Stimulated activated CD8-positive, alpha-beta memory T cell treated with anti-CD3 and anti-CD28 coated beads, Interleukin-12 subunit alpha, Interleukin-12 subunit beta, amount 100 ng/mL, for 1 hour (primary cell): ENCODE data around the gene F3.

Source experiments
- DNase-seq: peaks from one replicate; pipeline ENCODE4 v3.0.0-alpha.2; 2020; ENCODE audit warnings: low read depth

F3 gene

DNA sequence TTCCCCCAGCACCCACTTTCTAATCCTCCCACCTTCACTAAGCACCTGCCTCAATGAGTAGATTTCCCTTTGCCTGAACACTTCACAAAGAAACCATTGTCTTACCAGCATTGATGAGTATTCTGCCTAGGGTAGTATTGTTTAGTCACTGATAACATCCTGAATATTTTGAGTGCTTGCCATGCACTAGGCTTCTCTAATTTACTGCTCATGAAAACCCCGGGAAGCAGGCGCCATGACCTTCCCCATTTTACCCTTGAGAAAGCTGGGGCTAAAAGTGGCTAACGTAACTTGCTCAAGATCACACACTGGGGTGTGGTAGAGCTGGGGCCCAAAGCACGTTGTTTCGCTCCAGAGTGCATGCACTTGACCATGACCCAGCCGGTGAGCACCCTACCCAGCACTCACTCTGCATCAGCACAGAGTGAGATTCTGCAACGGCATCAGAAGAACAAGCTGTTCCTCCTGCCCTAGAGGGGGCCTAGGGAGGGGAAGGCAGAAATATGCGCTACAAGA lies 10.6 kb upstream of the F3 start:
- DNase-seq, result no peak

GRCh38 chr1:94551449-94551848 lies 9.9 kb upstream of the F3 start:
- no peak for DNase-seq

- DNase-seq, result no peak
These were observed 9.3 kb upstream of the F3 start for GRCh38 chr1:94550800-94551241.

DNA sequence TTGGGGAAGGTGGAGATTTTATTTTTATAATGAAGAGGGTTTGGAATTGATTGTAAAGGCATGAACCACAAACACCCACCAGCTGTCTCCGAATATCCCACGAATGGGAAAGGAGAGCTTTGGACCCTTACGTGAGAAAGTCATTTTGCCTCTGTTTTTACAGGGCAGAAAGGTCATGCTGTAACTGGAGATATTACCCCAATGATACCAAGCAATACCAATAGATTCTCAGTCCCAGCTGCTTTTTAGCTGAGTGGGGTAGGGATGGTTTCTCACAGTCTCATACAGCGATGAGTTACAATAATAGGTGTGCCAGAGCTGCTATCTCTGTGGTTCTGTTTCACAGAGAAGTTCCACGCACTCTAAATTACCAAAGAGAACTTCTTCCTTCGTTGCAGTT lies 8.8 kb upstream of the F3 start:
- no peak for DNase-seq

- DNase-seq, result no peak
These were observed 8.1 kb upstream of the F3 start for GRCh38 chr1:94549706-94550105.

GRCh38 chr1:94544706-94545490 lies 3.3 kb upstream of the F3 start:
- no peak for DNase-seq

DNA sequence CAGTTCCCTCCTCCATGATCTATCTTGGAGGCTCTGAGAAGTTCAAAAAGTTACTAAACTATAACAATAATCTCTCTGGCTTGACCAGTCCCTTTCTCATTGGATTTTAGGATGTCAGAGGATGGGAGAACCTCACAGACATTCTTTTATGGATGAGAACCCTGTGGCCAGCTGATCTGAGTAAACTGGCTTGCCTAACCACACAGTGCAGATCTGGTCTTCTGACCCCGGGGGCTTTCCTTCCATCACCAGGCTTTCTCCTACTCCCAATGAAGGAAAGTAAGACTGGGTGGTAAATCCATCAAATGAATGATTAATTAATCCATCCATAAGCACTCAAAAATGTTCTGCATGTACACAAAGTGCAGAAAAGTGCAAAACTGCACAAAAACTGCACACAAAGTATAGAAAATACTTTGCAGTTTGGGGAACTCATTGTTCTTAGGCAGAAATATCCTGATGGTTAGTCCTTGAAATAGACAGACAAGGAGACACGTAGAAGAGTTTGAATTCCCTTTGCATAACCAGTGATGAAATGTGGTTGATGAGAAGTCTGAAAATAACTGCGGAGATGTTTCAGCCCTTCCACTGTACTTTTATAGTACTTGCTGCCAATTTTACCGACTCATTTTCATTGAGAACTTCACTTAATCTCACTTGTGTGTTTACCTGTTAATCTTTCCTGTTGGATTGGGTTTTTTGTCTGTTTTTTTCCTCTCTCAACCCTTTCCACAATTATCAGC lies 2.5 kb upstream of the F3 start:
- DNase-seq, result no peak

- DNase-seq, result no peak
These were observed 1.4 kb upstream of the F3 start for GRCh38 chr1:94543001-94543400.

DNA sequence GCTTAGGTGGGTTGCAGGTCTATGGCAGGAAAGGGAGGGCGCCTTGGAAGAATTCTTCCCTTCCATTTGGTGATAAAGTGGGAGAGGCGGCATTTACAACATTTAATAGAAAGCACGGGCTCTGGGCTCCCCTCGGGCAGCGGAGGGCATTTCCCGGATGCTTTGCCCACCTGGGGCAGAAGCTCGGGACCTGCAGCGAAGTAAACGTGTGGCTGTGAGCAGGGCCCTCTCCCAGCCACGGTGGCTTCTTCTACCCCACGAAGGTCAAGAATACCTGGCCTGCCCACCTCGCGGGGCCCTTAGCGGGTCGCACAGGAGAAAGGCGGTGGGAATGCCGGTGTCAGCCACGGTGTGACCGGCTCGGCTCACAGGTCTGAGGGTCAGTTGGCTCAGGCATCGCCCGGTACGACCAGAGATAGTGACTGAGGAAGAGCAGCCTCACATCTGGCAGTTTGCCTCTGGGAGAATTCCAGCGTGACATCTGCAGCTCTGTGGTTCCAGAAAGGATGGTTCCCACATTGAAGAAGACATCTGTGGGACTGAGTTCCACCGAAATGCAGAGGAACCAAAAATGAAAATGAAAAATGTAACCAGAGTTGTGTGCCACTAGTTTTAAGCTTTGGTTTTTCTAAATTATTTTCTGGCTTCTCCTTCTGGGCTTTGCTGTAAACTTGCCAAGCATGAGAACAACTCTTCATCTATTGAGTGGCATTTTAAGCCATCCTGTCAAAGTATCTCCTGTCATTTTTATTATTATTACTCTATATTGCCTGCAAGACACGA lies 720 bp upstream of the F3 start:
- no peak for DNase-seq

DNA sequence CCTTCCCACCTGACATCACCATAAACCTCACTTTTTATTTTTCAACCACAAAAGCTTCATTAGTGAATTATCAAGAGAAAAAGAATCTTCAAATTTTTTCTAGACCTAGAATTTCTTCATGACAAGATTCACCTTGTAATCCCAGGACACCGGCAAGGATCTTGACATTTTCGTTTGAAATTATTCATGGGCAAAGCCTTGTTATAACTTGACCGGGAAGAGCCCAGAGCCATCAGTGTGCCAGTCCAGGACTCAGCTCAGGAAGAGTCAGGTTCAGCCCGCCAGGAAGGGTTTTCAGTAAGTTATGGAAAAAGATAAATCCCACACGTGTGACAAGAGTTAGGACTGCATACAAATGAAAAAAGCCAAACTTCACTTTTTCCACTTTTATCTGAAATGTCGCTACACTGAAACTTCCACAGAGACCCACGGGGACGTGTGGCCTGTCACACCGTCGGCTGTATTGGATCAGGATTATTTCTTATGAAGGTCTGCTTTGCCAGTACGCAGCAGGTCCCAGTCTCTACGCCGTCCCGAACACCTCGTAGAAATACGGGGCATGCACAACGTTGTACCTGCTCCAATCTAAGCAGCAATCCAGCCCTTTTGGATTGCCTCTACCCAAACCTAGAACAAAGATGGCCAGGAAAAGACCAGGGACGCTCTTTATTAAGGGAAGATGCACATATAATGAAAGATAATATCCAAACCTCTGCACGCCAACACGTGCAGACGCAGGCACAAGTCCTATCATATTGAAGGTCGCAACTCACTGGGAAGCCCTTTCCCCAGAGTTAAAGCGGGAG lies 916 bp downstream of the F3 start:
- no peak for DNase-seq

GRCh38 chr1:94539496-94539895 lies 2.1 kb downstream of the F3 start:
- no peak for DNase-seq

GRCh38 chr1:94538243-94538827 lies 3.2 kb downstream of the F3 start:
- DNase-seq, result no peak

DNA sequence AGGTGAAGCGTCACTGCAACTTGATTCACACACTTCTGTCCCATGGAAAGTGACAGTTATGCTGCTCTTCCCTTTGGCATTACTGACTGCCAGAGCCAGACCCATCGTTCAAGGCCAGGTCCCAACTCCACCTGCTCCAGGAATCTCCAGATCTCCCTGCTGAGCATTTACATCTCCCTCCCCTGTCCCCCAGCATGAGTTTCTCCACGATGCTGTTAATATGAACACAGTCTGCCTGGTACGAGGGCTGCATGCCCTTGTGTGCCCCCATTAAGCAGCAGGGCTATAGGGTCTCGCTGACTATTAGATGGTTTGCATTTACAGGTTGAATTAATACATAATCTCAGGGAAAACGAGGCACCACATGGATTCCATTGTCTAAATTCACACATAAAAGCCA lies 4.3 kb downstream of the F3 start:
- no peak for DNase-seq

- no peak for DNase-seq
These were observed 5.7 kb downstream of the F3 start for GRCh38 chr1:94535879-94536278.

- no peak for DNase-seq
These were observed 6.5 kb downstream of the F3 start for GRCh38 chr1:94535095-94535494.

- DNase-seq, result no peak
These were observed 9.5 kb downstream of the F3 start for GRCh38 chr1:94532077-94532476.

DNA sequence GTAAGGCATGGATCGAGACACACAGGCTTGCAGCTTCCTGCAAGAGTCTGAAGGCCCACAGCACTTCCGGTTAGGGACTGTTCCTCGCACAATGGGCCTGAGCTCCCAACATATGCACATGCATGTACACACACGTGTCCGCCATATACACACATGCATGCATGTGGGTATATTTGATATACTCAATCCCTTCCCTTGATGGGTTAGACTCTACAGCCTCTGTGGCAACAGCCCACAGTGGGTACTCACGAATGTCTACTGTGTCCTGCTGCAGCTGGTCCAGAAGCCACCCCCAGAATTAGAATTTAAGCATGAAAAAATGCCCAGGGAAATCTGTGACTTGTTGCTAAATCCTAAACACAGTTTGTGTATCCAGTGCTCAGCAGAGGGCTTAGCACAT lies 9.9 kb downstream of the F3 start:
- DNase-seq, result no peak

DNA sequence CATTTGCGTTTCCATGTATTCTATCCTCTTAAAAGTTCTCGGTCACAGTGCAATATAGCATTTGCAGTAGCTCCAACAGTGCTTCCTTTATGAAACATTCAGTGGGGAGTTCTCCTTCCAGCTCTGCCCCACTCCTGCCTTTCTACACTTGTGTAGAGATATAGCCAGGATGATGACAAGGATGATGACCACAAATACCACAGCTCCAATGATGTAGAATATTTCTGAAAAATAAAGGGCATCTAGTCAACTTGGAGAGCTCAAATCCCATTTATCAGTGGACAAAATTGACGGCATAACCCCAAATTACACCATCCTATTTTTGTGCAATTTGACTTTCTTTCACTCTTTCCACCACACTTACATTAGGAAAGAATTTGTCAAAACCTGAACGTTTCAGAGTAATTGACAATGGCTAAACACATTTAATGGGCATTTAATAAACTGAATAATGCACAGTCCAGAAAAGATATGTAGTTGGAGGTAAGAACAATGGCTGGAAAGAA lies 11.1 kb downstream of the F3 start:
- no peak for DNase-seq

- DNase-seq, result no peak
These were observed 12.1 kb downstream of the F3 start for GRCh38 chr1:94529416-94529815.

- no peak for DNase-seq
These were observed 12.7 kb downstream of the F3 start for GRCh38 chr1:94528826-94529225.

DNA sequence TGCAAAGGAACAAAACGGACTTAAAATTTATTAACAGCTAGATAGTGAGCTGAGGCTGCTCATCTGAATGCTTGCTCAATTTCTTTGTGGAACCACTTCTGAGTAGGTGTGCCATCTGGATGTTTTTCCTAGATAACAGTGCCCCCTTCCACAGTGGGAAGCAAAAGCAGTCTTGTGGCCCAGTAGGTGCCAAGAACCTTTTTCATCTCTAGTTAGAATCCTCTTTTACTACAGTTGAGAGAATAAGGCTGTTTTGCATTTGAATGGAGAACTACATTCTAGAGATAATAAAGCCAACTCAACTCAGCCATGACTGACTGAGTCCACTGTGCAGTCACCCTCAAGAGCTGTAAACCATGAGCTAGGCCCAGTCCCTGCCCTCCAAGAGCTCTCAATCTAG lies 13.3 kb downstream of the F3 start:
- DNase-seq, result no peak
